Hepatocyte (in vitro differentiated cells): ENCODE measurements around the gene RAPGEFL1.
"Not testable (repeated sequence)": the region's sequence is repeated elsewhere in the genome, so short reads cannot be mapped to it uniquely, and the experiment has no call there.

ENCODE experiments used
- CTCF ChIP-seq: fragments of 200-600 bp; sonication (generic); IDR thresholded peaks from 2 replicates; pipeline ENCODE4 v1.5.1; 2016; ENCODE audit warnings: antibody characterized with exemption, mild to moderate bottlenecking; ENCODE audit not compliant: poor library complexity
- EZH2 ChIP-seq: fragments of 200-600 bp; sonication (generic); IDR thresholded peaks from 2 replicates; pipeline ENCODE4 v1.6.1; 2016; ENCODE audit warnings: antibody characterized with exemption, mild to moderate bottlenecking, borderline replicate concordance
- EZH2phosphoT487 ChIP-seq: fragments of 200-600 bp; sonication (generic); IDR thresholded peaks from one replicate; pipeline ENCODE4 v1.6.1; 2018; ENCODE audit warnings: antibody characterized with exemption, mild to moderate bottlenecking, low read depth, moderate library complexity; ENCODE audit not compliant: unreplicated experiment, severe bottlenecking

- TF ChIP-seq CTCF, EZH2, EZH2phosphoT487: not testable (repeated sequence)
These were observed 20.7 kb downstream of the RAPGEFL1 start for GRCh38 chr17:40197965-40198456.
